ENCODE measurements around the gene SESN2. TPM values are rescaled to one million over a fixed set of nuclear protein-coding genes. Genes with fewer than 3 reads are reported as not detected.
"Not testable (repeated sequence)": the region's sequence is repeated elsewhere in the genome, so short reads cannot be mapped to it uniquely, and the experiment has no call there.

The SESN2 gene
- total and polyA plus RNA-seq, 2 donors (not counting 1 experiment from before 2014, with no cell fraction given), result 4.5 to 5.4 TPM

DNA sequence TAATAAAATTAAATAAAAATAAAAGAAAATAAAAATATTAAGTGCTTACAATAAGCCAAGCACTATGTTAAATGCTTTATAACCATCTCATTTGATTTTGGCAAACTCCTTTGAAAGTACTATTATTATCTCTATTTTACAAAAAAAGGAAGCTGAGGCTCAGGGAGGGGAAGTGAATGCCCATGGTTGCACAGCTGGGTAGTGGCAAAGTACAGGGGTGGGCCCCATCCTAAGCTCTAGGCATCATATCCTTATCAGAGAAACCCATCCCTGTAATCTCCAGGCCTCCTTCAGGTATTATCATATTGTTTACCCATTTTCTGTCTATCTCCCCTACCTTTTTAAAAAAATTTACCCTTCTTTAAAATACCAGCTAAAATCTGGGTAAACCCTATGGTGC, 67.2 kb downstream of the SESN2 start:
- H3K79me2 ChIP-seq (ENCODE audit: control insufficient read depth, insufficient read depth, low read length), result peaks cover 23% of the 10 kb centered on the region
- ATAC-seq (ENCODE audit: low read depth) (no peak), DNase-seq (peak; percentile 39)
- ChIA-PET POLR2A (no interaction called here), CTCF (interaction anchor here (0.5 to 6.2 kb wide), 6 partner anchors 21 to 459 kb away, joined by 3 to 53 read pairs (median 4); no protein-coding TSS in a partner anchor)
- TF ChIP-seq, protein P1, sequence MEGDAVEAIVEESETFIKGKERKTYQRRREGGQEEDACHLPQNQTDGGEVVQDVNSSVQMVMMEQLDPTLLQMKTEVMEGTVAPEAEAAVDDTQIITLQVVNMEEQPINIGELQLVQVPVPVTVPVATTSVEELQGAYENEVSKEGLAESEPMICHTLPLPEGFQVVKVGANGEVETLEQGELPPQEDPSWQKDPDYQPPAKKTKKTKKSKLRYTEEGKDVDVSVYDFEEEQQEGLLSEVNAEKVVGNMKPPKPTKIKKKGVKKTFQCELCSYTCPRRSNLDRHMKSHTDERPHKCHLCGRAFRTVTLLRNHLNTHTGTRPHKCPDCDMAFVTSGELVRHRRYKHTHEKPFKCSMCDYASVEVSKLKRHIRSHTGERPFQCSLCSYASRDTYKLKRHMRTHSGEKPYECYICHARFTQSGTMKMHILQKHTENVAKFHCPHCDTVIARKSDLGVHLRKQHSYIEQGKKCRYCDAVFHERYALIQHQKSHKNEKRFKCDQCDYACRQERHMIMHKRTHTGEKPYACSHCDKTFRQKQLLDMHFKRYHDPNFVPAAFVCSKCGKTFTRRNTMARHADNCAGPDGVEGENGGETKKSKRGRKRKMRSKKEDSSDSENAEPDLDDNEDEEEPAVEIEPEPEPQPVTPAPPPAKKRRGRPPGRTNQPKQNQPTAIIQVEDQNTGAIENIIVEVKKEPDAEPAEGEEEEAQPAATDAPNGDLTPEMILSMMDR (IDR thresholded peaks at IDR 0.05), result no peak
- no peak for TF ChIP-seq EZH2 (IDR thresholded peaks at IDR 0.05; ENCODE audit: borderline replicate concordance, insufficient read depth, low read depth, low read length, poor library complexity, severe bottlenecking)
- peak overlapping the region; percentile 88 for H3K4me2 ChIP-seq (replicated peaks; ENCODE audit: low read depth, low read length, poor library complexity, severe bottlenecking)
- H3K9me3 Mint-ChIP-seq (ENCODE audit: insufficient read depth), result no peaks in the 10 kb centered on the region
- peaks cover 34 to 41% of the 10 kb centered on the region in 2 donors for H3K4me1 ChIP-seq (ENCODE audit: control insufficient read depth in 2 of 2, insufficient read depth in 2 of 2, low read length in 2 of 2)
- peaks cover 0 to 14% (median 0%) of the 10 kb centered on the region in 3 donors for H3K9me3 ChIP-seq (ENCODE audit: control extremely low read depth in 1 of 3, control insufficient read depth in 2 of 3, insufficient read depth in 1 of 3, low read length in 2 of 3)
- H3K4me3 ChIP-seq (ENCODE audit: control extremely low read depth in 1 of 5, extremely low read depth in 1 of 5, insufficient read depth in 1 of 5, low read depth in 2 of 5, low read length in 4 of 5), result peak overlapping the region in 1 of 5 experiments; percentile 20
- H3K36me3 ChIP-seq (replicated peaks in 1 of 2; ENCODE audit: control extremely low read depth in 1 of 2, control insufficient read depth in 1 of 2, extremely low read depth in 1 of 2, insufficient read depth in 2 of 2, low read length in 1 of 2), result peaks cover 0 to 10% of the 10 kb centered on the region in 2 experiments
- H3K4me3 Mint-ChIP-seq, result no peak overlapping the region
- peak overlapping the region; percentile 39 for H3K9ac ChIP-seq (ENCODE audit: low read length)
- H3K4me1 Mint-ChIP-seq, result peaks cover 42% of the 10 kb centered on the region
- intact Hi-C loops (cut with micrococcal nuclease), result loop anchor here (5.0 kb wide), 2 partner anchors 411 to 554 kb away; partner anchors contain the start of genes STX12 and YTHDF2
- H3K27ac ChIP-seq (ENCODE audit: low read length in 2 of 2), result peak overlapping the region; percentile 66 to 87
- H3K27me3 ChIP-seq (replicated peaks in 1 of 4; ENCODE audit: control extremely low read depth in 1 of 4, control insufficient read depth in 3 of 4, insufficient read depth in 4 of 4, low read length in 3 of 4), result no peaks in the 10 kb centered on the region
- H2AFZ ChIP-seq (ENCODE audit: insufficient read depth, low read depth, low read length, poor library complexity, severe bottlenecking), result peak overlapping the region; percentile 50
- no peaks in the 10 kb centered on the region for H3K27me3 Mint-ChIP-seq
- H3K27ac Mint-ChIP-seq, result peak overlapping the region; percentile 99
- H4K20me1 ChIP-seq (ENCODE audit: control insufficient read depth, insufficient read depth, low read length, poor library complexity, severe bottlenecking), result no peaks in the 10 kb centered on the region

DNA sequence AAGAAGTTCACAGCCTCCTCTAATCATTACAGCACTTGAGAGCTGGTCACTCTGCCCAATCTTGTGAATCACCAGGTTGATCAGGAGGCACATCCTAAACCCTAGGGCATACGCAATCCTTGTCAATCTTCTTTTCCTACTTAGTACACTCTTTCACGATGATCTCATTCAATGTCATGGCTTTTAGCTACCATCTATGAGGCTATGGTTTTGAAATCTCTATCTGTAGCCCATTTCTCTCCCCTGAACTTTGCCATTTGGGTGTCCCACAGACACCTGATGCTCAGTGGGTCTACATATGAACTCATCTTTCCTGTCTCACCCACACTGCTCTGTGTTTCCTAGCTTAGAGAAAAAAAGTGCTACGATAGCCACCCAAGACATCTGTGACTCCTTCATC, 67.7 kb downstream of the SESN2 start:
- Histone ChIP-seq H3K36me3 (replicated peaks in 1 of 2; ENCODE audit: control extremely low read depth in 1 of 2, control insufficient read depth in 1 of 2, extremely low read depth in 1 of 2, insufficient read depth in 2 of 2, low read length in 1 of 2) (peaks cover 1 to 14% of the 10 kb centered on the region in 2 experiments), H3K27me3 (replicated peaks in 1 of 4; ENCODE audit: control extremely low read depth in 1 of 4, control insufficient read depth in 3 of 4, insufficient read depth in 4 of 4, low read length in 3 of 4) (no peaks in the 10 kb centered on the region), H3K4me2 (replicated peaks; ENCODE audit: low read depth, low read length, poor library complexity, severe bottlenecking) (peak overlapping the region; percentile 88), H2AFZ (ENCODE audit: insufficient read depth, low read depth, low read length, poor library complexity, severe bottlenecking) (peak overlapping the region; percentile 50), H3K4me1 (ENCODE audit: control insufficient read depth in 2 of 2, insufficient read depth in 2 of 2, low read length in 2 of 2) (peaks cover 34 to 41% of the 10 kb centered on the region in 2 donors), H4K20me1 (ENCODE audit: control insufficient read depth, insufficient read depth, low read length, poor library complexity, severe bottlenecking) (no peaks in the 10 kb centered on the region), H3K79me2 (ENCODE audit: control insufficient read depth, insufficient read depth, low read length) (peaks cover 28% of the 10 kb centered on the region), H3K9me3 (ENCODE audit: control extremely low read depth in 1 of 3, control insufficient read depth in 2 of 3, insufficient read depth in 1 of 3, low read length in 2 of 3) (peaks cover 0 to 14% (median 0%) of the 10 kb centered on the region in 3 donors), H3K27ac (ENCODE audit: low read length in 2 of 2) (peak overlapping the region; percentile 66 to 87), H3K9ac (ENCODE audit: low read length) (peak overlapping the region; percentile 39), H3K4me3 (ENCODE audit: control extremely low read depth in 1 of 5, extremely low read depth in 1 of 5, insufficient read depth in 1 of 5, low read depth in 2 of 5, low read length in 4 of 5) (peak overlapping the region in 1 of 5 experiments; percentile 49)
- H3K4me1 Mint-ChIP-seq, result peaks cover 42% of the 10 kb centered on the region
- ATAC-seq (ENCODE audit: low read depth) (no peak), DNase-seq (no peak)
- POLR2A ChIA-PET, result interaction anchor here (0.7 kb wide), 1 partner anchor 73 kb away, joined by 3 read pairs; no protein-coding TSS in a partner anchor
- H3K4me3 Mint-ChIP-seq, result peak overlapping the region; percentile 91
- CTCF ChIA-PET, result interaction anchor here (0.5 to 6.2 kb wide), 5 partner anchors 21 to 458 kb away, joined by 3 to 53 read pairs (median 4); no protein-coding TSS in a partner anchor
- H3K9me3 Mint-ChIP-seq (ENCODE audit: insufficient read depth), result no peaks in the 10 kb centered on the region
- no peaks in the 10 kb centered on the region for H3K27me3 Mint-ChIP-seq
- H3K27ac Mint-ChIP-seq, result peak overlapping the region; percentile 99
- 79% methylated on average over 2 of the region's 3 CpGs for WGBS (ENCODE audit: insufficient coverage)
- intact Hi-C loops (cut with micrococcal nuclease), result loop anchor here (5.0 kb wide), 2 partner anchors 410 to 555 kb away; partner anchors contain the start of genes STX12 and YTHDF2
- TF ChIP-seq, protein P1 (IDR thresholded peaks at IDR 0.05), result no peak
- no peak for TF ChIP-seq EZH2 (IDR thresholded peaks at IDR 0.05; ENCODE audit: borderline replicate concordance, insufficient read depth, low read depth, low read length, poor library complexity, severe bottlenecking)

DNA sequence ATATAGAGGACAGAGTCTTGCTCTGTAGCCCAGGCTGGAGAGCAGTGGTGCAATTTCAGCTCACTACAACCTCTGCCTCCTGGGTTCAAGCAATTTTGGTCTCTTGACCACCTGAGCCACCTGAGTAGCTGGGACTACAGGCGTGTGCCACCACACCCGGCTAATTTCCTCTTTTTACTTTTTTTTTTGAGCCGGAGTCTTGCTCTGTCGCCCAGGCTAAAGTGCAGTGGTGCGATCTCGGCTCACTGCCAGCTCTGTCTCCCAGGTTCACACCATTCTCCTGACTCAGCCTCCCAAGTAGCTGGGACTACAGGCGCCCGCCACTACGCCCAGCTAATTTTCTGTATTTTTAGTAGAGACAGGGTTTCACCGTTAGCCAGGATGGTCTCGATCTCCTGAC, 68.1 kb downstream of the SESN2 start:
- not testable (repeated sequence) for H3K9me3 Mint-ChIP-seq (ENCODE audit: insufficient read depth); H3K27me3 Mint-ChIP-seq; H3K27me3 ChIP-seq (replicated peaks in 1 of 4; ENCODE audit: control extremely low read depth in 1 of 4, control insufficient read depth in 3 of 4, insufficient read depth in 4 of 4, low read length in 3 of 4); H4K20me1 ChIP-seq (ENCODE audit: control insufficient read depth, insufficient read depth, low read length, poor library complexity, severe bottlenecking)
- intact Hi-C loops (cut with micrococcal nuclease), result loop anchor here (5.0 kb wide), 2 partner anchors 410 to 555 kb away; partner anchors contain the start of genes STX12 and YTHDF2
- ChIA-PET CTCF (interaction anchor here (1.2 to 6.2 kb wide), 4 partner anchors 32 to 236 kb away, joined by 3 to 53 read pairs (median 4); partner anchors contain the start of gene PHACTR4), POLR2A (interaction anchor here (0.7 kb wide), 1 partner anchor 74 kb away, joined by 3 read pairs; no protein-coding TSS in a partner anchor)
- Histone ChIP-seq H3K27ac (ENCODE audit: low read length in 2 of 2) (peak overlapping the region; percentile 66 to 87), H3K9me3 (ENCODE audit: control extremely low read depth in 1 of 3, control insufficient read depth in 2 of 3, insufficient read depth in 1 of 3, low read length in 2 of 3) (peaks cover 0 to 14% (median 0%) of the 10 kb centered on the region in 3 donors), H3K4me1 (ENCODE audit: control insufficient read depth in 2 of 2, insufficient read depth in 2 of 2, low read length in 2 of 2) (peaks cover 34 to 41% of the 10 kb centered on the region in 2 donors), H3K36me3 (replicated peaks in 1 of 2; ENCODE audit: control extremely low read depth in 1 of 2, control insufficient read depth in 1 of 2, extremely low read depth in 1 of 2, insufficient read depth in 2 of 2, low read length in 1 of 2) (peaks cover 3 to 19% of the 10 kb centered on the region in 2 experiments), H3K4me3 (ENCODE audit: control extremely low read depth in 1 of 5, extremely low read depth in 1 of 5, insufficient read depth in 1 of 5, low read depth in 2 of 5, low read length in 4 of 5) (peak overlapping the region in 1 of 5 experiments; percentile 49), H3K9ac (ENCODE audit: low read length) (peak overlapping the region; percentile 39), H3K79me2 (ENCODE audit: control insufficient read depth, insufficient read depth, low read length) (peaks cover 32% of the 10 kb centered on the region), H2AFZ (ENCODE audit: insufficient read depth, low read depth, low read length, poor library complexity, severe bottlenecking) (peak overlapping the region; percentile 50), H3K4me2 (replicated peaks; ENCODE audit: low read depth, low read length, poor library complexity, severe bottlenecking) (peak overlapping the region; percentile 88)
- Mint-ChIP-seq H3K27ac (peak overlapping the region; percentile 99), H3K4me3 (peak overlapping the region; percentile 91), H3K4me1 (peaks cover 44% of the 10 kb centered on the region)
- WGBS (ENCODE audit: insufficient coverage), result 17% methylated on average over 8 of the region's 11 CpGs
- DNase-seq (peak; percentile 73), ATAC-seq (ENCODE audit: low read depth) (peak; percentile 12)
